HepG2 (cell line): ENCODE data around the gene ANO6. TPM values are rescaled to one million over a fixed set of nuclear protein-coding genes. Genes with fewer than 3 reads are reported as not detected.

Experiments
- ATAC-seq: fragments of 200-7000 bp; cut with Tn5 transposase; 3 replicates; pipeline ENCODE4 v1.9.1; 2020; ENCODE audit warnings: mild to moderate bottlenecking, moderate library complexity
- BruUV-seq: library from RNA; stranded (reverse); fragments of 400-500 nt; replicated peaks from 2 replicates; lab custom pipeline; 2021; lab: Mats Ljungman, UMichigan
- CTCF ChIA-PET: fragments of 300-600 bp; formaldehyde crosslinking; extraction: SDS; loops from one replicate; lab custom pipeline; 2021; ENCODE audit warnings: low total read pairs, inconsistent platforms, low intra/inter-chr PET ratio; lab: Yijun Ruan, JAX
- POLR2A ChIA-PET: fragments of 350-600 bp; sonication (Branson Sonifier 250); formaldehyde crosslinking; loops from one replicate; lab custom pipeline; 2020; ENCODE audit warnings: antibody characterized with exemption, inconsistent platforms; lab: Yijun Ruan, JAX
- DNase-seq: peaks from one replicate; pipeline ENCODE4 v3.0.0-alpha.2; 2015; ENCODE audit warnings: low spot score
- FAIRE-seq: peaks from 3 replicates; lab custom pipeline; 2011; peaks lifted over from hg19 to GRCh38; lab: Jason Lieb, UNC
- H2AFZ ChIP-seq: one replicate; pipeline ENCODE4 v1.6.1; 2011; ENCODE audit warnings: low read length, inconsistent platforms
- H3K27ac ChIP-seq: fragments of 300-600 bp; 3 replicates; pipeline ENCODE4 v1.8.0; 2011; ENCODE audit warnings: mixed run types, mild to moderate bottlenecking, mixed read lengths, low read length, inconsistent platforms; ENCODE audit not compliant: insufficient read depth; ENCODE audit errors: extremely low read length
- H3K27me3 ChIP-seq, 2 experiments: fragments of 200-600 bp in 1 of 2; 2 replicates in 1 of 2; 3 replicates in 1 of 2; pipeline versions ENCODE4 v1.6.0 to v1.8.0; 2011; ENCODE audit warnings: low read length in 2 of 2, mild to moderate bottlenecking in 2 of 2, moderate library complexity in 2 of 2, inconsistent platforms in 1 of 2; ENCODE audit not compliant: insufficient read depth in 2 of 2, control insufficient read depth in 1 of 2
- H3K36me3 ChIP-seq, 2 experiments: fragments of 200-600 bp in 1 of 2; replicated peaks in 1 of 2; 2 replicates in 1 of 2; 3 replicates in 1 of 2; pipeline versions ENCODE4 v1.5.1 to v1.8.0; 2011; ENCODE audit warnings: low read length in 2 of 2, inconsistent platforms in 1 of 2; ENCODE audit not compliant: insufficient read depth in 2 of 2, control insufficient read depth in 1 of 2
- H3K4me1 ChIP-seq: 2 replicates; pipeline ENCODE4 v1.5.1; 2012; ENCODE audit warnings: low read length, inconsistent platforms; ENCODE audit not compliant: insufficient read depth
- H3K4me2 ChIP-seq: 2 replicates; pipeline ENCODE4 v1.6.0; 2011; ENCODE audit warnings: low read depth, low read length, inconsistent platforms
- H3K4me3 ChIP-seq, 3 experiments: fragments of 200-600 bp in 1 of 3; sonication (generic), shearing (Covaris generic) in 1 of 3; replicated peaks in 1 of 3; 2 replicates each; pipeline ENCODE4 v1.5.1; 2011 to 2016; ENCODE audit warnings: low read length in 3 of 3, inconsistent platforms in 2 of 3, low read depth in 2 of 3, mild to moderate bottlenecking in 2 of 3, control low read depth in 1 of 3, mixed read lengths in 1 of 3; ENCODE audit not compliant: insufficient read depth in 1 of 3
- H3K79me2 ChIP-seq: one replicate; pipeline ENCODE4 v1.6.1; 2011; ENCODE audit warnings: low read length, inconsistent platforms; ENCODE audit not compliant: insufficient read depth
- H3K9ac ChIP-seq: 2 replicates; pipeline ENCODE4 v1.6.0; 2011; ENCODE audit warnings: mild to moderate bottlenecking, low read depth, low read length, inconsistent platforms; ENCODE audit not compliant: insufficient read depth
- H3K9me3 ChIP-seq: 2 replicates; pipeline ENCODE4 v1.5.1; 2012; ENCODE audit warnings: mild to moderate bottlenecking, low read length
- H4K20me1 ChIP-seq: 2 replicates; pipeline ENCODE4 v1.6.0; 2011; ENCODE audit warnings: inconsistent platforms, mild to moderate bottlenecking, low read length, moderate library complexity; ENCODE audit not compliant: insufficient read depth
- ATAD3A ChIP-seq: sonication (generic); formaldehyde crosslinking; IDR thresholded peaks from 2 replicates; pipeline ENCODE4 v1.4.0; 2020; ENCODE audit warnings: missing genetic modification reagents
- CERS6 ChIP-seq: sonication (generic); formaldehyde crosslinking; IDR thresholded peaks from 2 replicates; pipeline ENCODE4 v1.5.0; 2020; ENCODE audit warnings: missing genetic modification reagents
- MYNN ChIP-seq: sonication (generic); formaldehyde crosslinking; IDR thresholded peaks from 2 replicates; pipeline ENCODE4 v1.4.0; 2020; ENCODE audit warnings: mild to moderate bottlenecking, low read depth, missing genetic modification reagents
- POLR2AphosphoS5 ChIP-seq: IDR thresholded peaks from 2 replicates; pipeline ENCODE4 v1.6.1; 2012; ENCODE audit warnings: low read depth, low read length
- RNF2 ChIP-seq: fragments of 450-650 bp; conservative IDR thresholded peaks from 2 replicates; pipeline ENCODE4 v1.6.1; 2016; ENCODE audit warnings: low read depth
- TARDBP ChIP-seq: sonication (generic); formaldehyde crosslinking; IDR thresholded peaks from 2 replicates; pipeline ENCODE4 v1.8.0; 2022; ENCODE audit warnings: mild to moderate bottlenecking, missing genetic modification reagents
- THAP11 ChIP-seq: IDR thresholded peaks from 2 replicates; pipeline ENCODE4 v1.6.1; 2016; ENCODE audit warnings: missing biosample characterization, missing genetic modification reagents
- ZNF235 ChIP-seq: sonication (generic); formaldehyde crosslinking; IDR thresholded peaks from 2 replicates; pipeline ENCODE4 v1.8.1; 2023; ENCODE audit warnings: mild to moderate bottlenecking, missing genetic modification reagents, borderline replicate concordance
- ZNF33A ChIP-seq: sonication (generic); formaldehyde crosslinking; IDR thresholded peaks from 2 replicates; pipeline ENCODE4 v1.5.1; 2020; ENCODE audit warnings: missing genetic modification reagents, mild to moderate bottlenecking, moderate library complexity, borderline replicate concordance
- WGBS: methylation state at CpG from one replicate; pipeline ENCODE4 v1.1.6; 2017; ENCODE audit warnings: low lambda C conversion rate; 5-methylcytosine and 5-hydroxymethylcytosine counted together
- in situ Hi-C: cut with HindIII; loops from 2 replicates; pipeline ENCODE4 v1.10.0; 2017; ENCODE audit warnings: low pct_unique_long_range_greater_than_20kb; ENCODE audit not compliant: extremely low pct_ligation_motif_present
- intact Hi-C: fragments of 100-400 bp; cut with micrococcal nuclease; formaldehyde crosslinking; loops from one replicate; pipeline ENCODE4 v1.10.0; 2022; ENCODE audit not compliant: unreplicated experiment
- polyA plus RNA-seq, 8 experiments: library from polyadenylated mRNA; depleted of rRNA in 3 of 8; stranded (reverse) in 7 of 8; unstranded in 1 of 8; fragments of >200 nt; fragmentation: Illumina TruSeq in 4 of 8; extraction: Trizol in 4 of 8; gene quantifications; 2 replicates each; pipeline versions ENCODE4 v1.2.1 to v1.2.3, GENCODE V29; 2011 to 2016; ENCODE audit warnings: low read depth in 4 of 8, missing spikeins in 1 of 8, mixed read lengths in 1 of 8; ENCODE audit not compliant: insufficient read depth in 1 of 8
- total RNA-seq, 5 experiments: library from RNA; depleted of rRNA; stranded (reverse); fragments of >200 nt; fragmentation: Illumina TruSeq; extraction: Trizol; gene quantifications; 2 replicates each; pipeline ENCODE4 v1.2.3, GENCODE V29; 2016; ENCODE audit warnings: low read depth in 1 of 5
- TF ChIP-seq, protein P1 (sequence below): sonication (generic); formaldehyde crosslinking; IDR thresholded peaks from 2 replicates; pipeline ENCODE4 v1.8.1; 2023; ENCODE audit warnings: mild to moderate bottlenecking, moderate library complexity, missing genetic modification reagents
- TF ChIP-seq, protein P2 (sequence below): sonication (generic); formaldehyde crosslinking; IDR thresholded peaks from 2 replicates; pipeline ENCODE4 v1.4.0; 2020; ENCODE audit warnings: mild to moderate bottlenecking, missing genetic modification reagents
- TF ChIP-seq, protein P3 (sequence below): sonication (generic); formaldehyde crosslinking; IDR thresholded peaks from 2 replicates; pipeline ENCODE4 v1.4.0; 2020; ENCODE audit warnings: missing genetic modification reagents, borderline replicate concordance

Gene ANO6
- total and polyA plus RNA-seq, 2 of the 13 experiments (the other 11 are each of a cell fraction or from before 2014, with no cell fraction given), result 37.8 to 57.1 TPM

DNA sequence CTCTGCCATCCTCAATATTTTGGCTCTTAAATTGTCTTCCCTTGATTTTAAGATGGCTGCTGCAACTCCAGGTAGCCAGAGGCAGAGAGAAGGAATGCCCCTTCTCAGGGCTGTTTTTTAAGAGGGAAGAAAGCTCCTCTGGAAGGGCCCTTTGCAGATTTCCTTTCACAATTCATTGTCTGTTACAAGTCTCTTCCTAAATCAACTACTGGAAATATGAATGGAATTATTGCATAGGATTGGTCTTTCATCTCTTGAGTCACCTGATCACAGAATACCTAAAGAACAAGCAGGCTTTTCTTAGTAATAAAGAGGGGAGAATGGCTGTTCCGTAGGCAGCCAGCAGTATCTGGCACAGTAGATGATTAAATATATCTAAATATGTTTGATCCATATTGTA, 118.5 kb downstream of the ANO6 start:
- in situ Hi-C loops, result no loop called here
- no peak overlapping the region for H3K4me3 ChIP-seq
- ChIA-PET CTCF (no interaction called here), POLR2A (no interaction called here)
- no peaks in the 10 kb centered on the region for H3K9me3 ChIP-seq
- no peak overlapping the region for H3K9ac ChIP-seq
- H3K4me1 ChIP-seq, result 0 out of 2 replicates have a peak, but pooled peaks cover 5% of the 10 kb centered on the region
- ATAC-seq (no peak), FAIRE-seq (no peak), DNase-seq (no peak)
- intact Hi-C loops, result no loop called here
- H4K20me1 ChIP-seq, result no peaks in the 10 kb centered on the region
- no peaks in the 10 kb centered on the region for H3K79me2 ChIP-seq
- H3K27me3 ChIP-seq, result no peaks in the 10 kb centered on the region
- BruUV-seq, result no TSS peak
- no peak overlapping the region for H3K27ac ChIP-seq
- peaks cover 5 to 8% of the 10 kb centered on the region in 2 experiments; a peak in 4 of 5 replicates for H3K36me3 ChIP-seq
- H2AFZ ChIP-seq, result no peak overlapping the region
- WGBS, result 100% methylated on average over 1 of the region's 1 CpG
- H3K4me2 ChIP-seq, result no peak overlapping the region
- TF ChIP-seq ZNF33A (CRISPR knock-in tag), result no peak
- TF ChIP-seq MYNN, result no peak
- no peak for TF ChIP-seq TARDBP (CRISPR knock-in tag)
- TF ChIP-seq, protein P1, sequence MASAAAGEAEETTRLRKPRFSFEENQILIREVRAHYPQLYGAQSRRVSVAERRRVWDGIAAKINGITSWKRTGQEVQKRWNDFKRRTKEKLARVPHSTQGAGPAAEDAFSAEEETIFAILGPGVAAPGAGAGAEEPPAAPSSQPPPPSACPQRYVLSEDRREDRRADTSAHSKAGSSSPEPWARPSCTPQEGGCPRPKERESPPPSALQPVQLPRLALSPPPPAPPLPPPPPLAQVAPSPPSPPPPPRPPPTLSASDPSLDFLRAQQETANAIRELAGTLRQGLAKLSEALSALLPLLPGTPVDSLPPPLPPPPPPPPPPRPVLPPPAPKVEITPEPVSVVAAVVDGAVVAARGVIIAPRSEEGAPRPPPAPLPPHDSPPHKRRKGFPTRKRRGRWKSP (CRISPR knock-in tag), result no peak
- TF ChIP-seq, protein P2, sequence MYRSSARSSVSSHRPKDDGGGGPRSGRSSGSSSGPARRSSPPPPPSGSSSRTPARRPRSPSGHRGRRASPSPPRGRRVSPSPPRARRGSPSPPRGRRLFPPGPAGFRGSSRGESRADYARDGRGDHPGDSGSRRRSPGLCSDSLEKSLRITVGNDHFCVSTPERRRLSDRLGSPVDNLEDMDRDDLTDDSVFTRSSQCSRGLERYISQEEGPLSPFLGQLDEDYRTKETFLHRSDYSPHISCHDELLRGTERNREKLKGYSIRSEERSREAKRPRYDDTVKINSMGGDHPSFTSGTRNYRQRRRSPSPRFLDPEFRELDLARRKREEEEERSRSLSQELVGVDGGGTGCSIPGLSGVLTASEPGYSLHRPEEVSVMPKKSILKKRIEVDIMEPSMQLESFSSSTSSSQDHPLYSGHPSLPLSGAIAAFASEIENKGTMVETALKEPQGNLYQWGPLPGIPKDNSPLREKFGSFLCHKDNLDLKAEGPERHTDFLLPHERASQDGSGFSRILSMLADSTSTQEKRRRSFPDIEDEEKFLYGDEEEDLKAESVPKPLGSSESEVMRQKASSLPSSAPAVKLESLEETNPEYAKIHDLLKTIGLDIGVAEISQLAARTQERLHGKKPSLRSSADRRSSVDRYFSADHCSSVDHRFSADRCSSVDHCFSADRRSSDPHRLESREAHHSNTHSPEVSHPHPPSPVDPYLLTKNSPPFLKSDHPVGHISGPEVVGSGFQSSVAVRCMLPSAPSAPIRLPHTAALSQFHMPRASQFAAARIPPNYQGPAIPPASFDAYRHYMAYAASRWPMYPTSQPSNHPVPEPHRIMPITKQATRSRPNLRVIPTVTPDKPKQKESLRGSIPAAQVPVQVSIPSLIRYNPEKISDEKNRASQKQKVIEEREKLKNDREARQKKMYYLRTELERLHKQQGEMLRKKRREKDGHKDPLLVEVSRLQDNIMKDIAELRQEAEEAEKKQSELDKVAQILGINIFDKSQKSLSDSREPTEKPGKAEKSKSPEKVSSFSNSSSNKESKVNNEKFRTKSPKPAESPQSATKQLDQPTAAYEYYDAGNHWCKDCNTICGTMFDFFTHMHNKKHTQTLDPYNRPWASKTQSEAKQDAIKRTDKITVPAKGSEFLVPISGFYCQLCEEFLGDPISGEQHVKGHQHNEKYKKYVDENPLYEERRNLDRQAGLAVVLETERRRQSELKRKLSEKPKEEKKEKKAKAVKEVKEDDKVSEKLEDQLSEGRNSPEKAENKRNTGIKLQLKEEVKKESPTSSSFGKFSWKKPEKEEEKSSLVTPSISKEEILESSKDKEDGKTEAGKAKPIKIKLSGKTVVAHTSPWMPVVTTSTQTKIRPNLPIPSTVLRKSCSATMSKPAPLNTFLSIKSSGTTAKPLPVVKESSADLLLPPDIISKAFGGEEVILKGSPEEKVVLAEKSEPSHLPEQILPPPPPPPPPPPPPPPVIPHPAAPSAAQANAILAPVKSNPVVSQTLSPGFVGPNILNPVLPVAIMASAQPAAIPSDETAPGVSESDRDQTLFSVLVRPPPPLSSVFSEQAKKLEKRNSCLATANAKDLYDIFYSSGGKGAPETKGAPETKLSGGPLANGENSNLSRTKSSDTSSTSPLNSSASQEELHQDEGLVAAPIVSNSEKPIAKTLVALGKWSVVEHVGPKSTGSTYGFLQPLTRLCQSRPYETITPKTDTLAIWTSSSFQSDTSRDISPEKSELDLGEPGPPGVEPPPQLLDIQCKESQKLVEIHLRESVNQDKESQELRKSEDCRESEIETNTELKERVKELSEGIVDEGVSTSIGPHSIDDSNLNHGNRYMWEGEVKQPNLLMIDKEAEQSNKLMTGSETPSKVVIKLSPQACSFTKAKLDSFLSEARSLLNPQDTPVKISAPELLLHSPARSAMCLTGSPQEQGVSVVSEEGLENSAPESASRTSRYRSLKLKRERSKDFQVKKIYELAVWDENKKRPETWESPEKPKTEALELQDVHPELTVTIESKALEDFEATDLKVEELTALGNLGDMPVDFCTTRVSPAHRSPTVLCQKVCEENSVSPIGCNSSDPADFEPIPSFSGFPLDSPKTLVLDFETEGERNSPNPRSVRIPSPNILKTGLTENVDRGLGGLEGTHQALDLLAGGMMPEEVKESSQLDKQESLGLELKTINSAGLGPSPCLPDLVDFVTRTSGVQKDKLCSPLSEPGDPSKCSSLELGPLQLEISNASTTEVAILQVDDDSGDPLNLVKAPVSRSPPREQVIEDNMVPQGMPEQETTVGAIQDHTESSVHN (CRISPR knock-in tag), result no peak
- TF ChIP-seq, protein P3, sequence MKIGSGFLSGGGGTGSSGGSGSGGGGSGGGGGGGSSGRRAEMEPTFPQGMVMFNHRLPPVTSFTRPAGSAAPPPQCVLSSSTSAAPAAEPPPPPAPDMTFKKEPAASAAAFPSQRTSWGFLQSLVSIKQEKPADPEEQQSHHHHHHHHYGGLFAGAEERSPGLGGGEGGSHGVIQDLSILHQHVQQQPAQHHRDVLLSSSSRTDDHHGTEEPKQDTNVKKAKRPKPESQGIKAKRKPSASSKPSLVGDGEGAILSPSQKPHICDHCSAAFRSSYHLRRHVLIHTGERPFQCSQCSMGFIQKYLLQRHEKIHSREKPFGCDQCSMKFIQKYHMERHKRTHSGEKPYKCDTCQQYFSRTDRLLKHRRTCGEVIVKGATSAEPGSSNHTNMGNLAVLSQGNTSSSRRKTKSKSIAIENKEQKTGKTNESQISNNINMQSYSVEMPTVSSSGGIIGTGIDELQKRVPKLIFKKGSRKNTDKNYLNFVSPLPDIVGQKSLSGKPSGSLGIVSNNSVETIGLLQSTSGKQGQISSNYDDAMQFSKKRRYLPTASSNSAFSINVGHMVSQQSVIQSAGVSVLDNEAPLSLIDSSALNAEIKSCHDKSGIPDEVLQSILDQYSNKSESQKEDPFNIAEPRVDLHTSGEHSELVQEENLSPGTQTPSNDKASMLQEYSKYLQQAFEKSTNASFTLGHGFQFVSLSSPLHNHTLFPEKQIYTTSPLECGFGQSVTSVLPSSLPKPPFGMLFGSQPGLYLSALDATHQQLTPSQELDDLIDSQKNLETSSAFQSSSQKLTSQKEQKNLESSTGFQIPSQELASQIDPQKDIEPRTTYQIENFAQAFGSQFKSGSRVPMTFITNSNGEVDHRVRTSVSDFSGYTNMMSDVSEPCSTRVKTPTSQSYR (CRISPR knock-in tag), result no peak
- no peak for TF ChIP-seq POLR2AphosphoS5
- TF ChIP-seq CERS6, result no peak
- no peak for TF ChIP-seq RNF2
- no peak for TF ChIP-seq ZNF235 (CRISPR knock-in tag)
- TF ChIP-seq ATAD3A (CRISPR knock-in tag), result no peak
- TF ChIP-seq THAP11 (CRISPR knock-in tag), result no peak
